ENCODE results near the gene USP51. TPM values are rescaled to one million over a fixed set of nuclear protein-coding genes. Genes with fewer than 3 reads are reported as not detected.
"Not testable (repeated sequence)": the region's sequence is repeated elsewhere in the genome, so short reads cannot be mapped to it uniquely, and the experiment has no call there.

Gene USP51
- total RNA-seq, 1 donor from 2014 or later: 8.6 TPM

- Mint-ChIP-seq H3K27me3 (no peaks in the 10 kb centered on the region), H3K9me3 (ENCODE audit: low read depth) (peaks cover 7% of the 10 kb centered on the region), H3K4me3 (ENCODE audit: low read depth) (peak overlapping the region; percentile 87), H3K36me3 (ENCODE audit: insufficient read depth) (no peaks in the 10 kb centered on the region), H3K4me1 (ENCODE audit: low read depth) (peaks cover 7% of the 10 kb centered on the region), H3K27ac (no peak overlapping the region)
- no peak for DNase-seq (ENCODE audit: low spot score, unreplicated experiment)
- TF ChIP-seq, protein P1, sequence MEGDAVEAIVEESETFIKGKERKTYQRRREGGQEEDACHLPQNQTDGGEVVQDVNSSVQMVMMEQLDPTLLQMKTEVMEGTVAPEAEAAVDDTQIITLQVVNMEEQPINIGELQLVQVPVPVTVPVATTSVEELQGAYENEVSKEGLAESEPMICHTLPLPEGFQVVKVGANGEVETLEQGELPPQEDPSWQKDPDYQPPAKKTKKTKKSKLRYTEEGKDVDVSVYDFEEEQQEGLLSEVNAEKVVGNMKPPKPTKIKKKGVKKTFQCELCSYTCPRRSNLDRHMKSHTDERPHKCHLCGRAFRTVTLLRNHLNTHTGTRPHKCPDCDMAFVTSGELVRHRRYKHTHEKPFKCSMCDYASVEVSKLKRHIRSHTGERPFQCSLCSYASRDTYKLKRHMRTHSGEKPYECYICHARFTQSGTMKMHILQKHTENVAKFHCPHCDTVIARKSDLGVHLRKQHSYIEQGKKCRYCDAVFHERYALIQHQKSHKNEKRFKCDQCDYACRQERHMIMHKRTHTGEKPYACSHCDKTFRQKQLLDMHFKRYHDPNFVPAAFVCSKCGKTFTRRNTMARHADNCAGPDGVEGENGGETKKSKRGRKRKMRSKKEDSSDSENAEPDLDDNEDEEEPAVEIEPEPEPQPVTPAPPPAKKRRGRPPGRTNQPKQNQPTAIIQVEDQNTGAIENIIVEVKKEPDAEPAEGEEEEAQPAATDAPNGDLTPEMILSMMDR (IDR thresholded peaks at IDR 0.05; ENCODE audit: unreplicated experiment): no peak
Observed at GRCh38 chrX:55451141-55451540, 38.5 kb downstream of the USP51 start.

GRCh38 chrX:55450259-55450658 lies 39.4 kb downstream of the USP51 start:
- Mint-ChIP-seq H3K27me3 (no peaks in the 10 kb centered on the region), H3K4me3 (ENCODE audit: low read depth) (no peak overlapping the region), H3K9me3 (ENCODE audit: low read depth) (peaks cover 15% of the 10 kb centered on the region), H3K4me1 (ENCODE audit: low read depth) (peaks cover 7% of the 10 kb centered on the region), H3K27ac (no peak overlapping the region), H3K36me3 (ENCODE audit: insufficient read depth) (no peaks in the 10 kb centered on the region)
- TF ChIP-seq, protein P1 (IDR thresholded peaks at IDR 0.05; ENCODE audit: unreplicated experiment): no peak
- DNase-seq (ENCODE audit: low spot score, unreplicated experiment): no peak

GRCh38 chrX:55443468-55443867 lies 46.2 kb downstream of the USP51 start:
- H3K9me3 Mint-ChIP-seq (ENCODE audit: low read depth): peaks cover 39% of the 10 kb centered on the region
- not testable (repeated sequence) for H3K27ac Mint-ChIP-seq; H3K36me3 Mint-ChIP-seq (ENCODE audit: insufficient read depth); H3K27me3 Mint-ChIP-seq; H3K4me1 Mint-ChIP-seq (ENCODE audit: low read depth); DNase-seq (ENCODE audit: low spot score, unreplicated experiment); H3K4me3 Mint-ChIP-seq (ENCODE audit: low read depth)

Small RNA genes lying within 50 kb of the gene (microRNA-seq; reads per million reads assigned to microRNA genes)
- gene MIR4536-1 (ENCODE audit: borderline number of aligned reads, unreplicated experiment) (not detected), gene MIR4536-2 (ENCODE audit: borderline number of aligned reads, unreplicated experiment) (not detected)

Other genes starting within 250 kb of the USP51 start
- not detected in 2 replicates for gene PAGE3, start 224.9 kb downstream of the USP51 start, total RNA-seq
- 28.3 and 33.6 TPM in 2 replicates for gene MAGEH1, start 37.7 kb downstream of the USP51 start, total RNA-seq
- gene FOXR2, start 133.6 kb upstream of the USP51 start, total RNA-seq: not detected in 2 replicates
- gene RRAGB, start 227.9 kb upstream of the USP51 start, total RNA-seq: 22.6 and 33.6 TPM in 2 replicates